Stimulated activated CD8-positive, alpha-beta memory T cell treated with anti-CD3 and anti-CD28 coated beads, Interleukin-15, amount 100 ng/mL, for 24 hours (primary cell): Measurements from ENCODE around the gene NEFH.

Experiments used
- DNase-seq: peaks from one replicate; pipeline ENCODE4 v3.0.0-alpha.2; 2020; ENCODE audit warnings: low read depth

The NEFH gene

GRCh38 chr22:29503811-29504372 is 23.9 kb downstream of the NEFH start:
- no peak for DNase-seq

- DNase-seq = no peak
These were observed 29.3 kb downstream of the NEFH start for GRCh38 chr22:29509298-29509697.

GRCh38 chr22:29509815-29510214 is 29.8 kb downstream of the NEFH start:
- DNase-seq = no peak

GRCh38 chr22:29510542-29510941 is 30.5 kb downstream of the NEFH start:
- DNase-seq = no peak

- no peak for DNase-seq
These were observed 31.3 kb downstream of the NEFH start for GRCh38 chr22:29511126-29511862.

GRCh38 chr22:29512031-29512430 is 32.0 kb downstream of the NEFH start:
- no peak for DNase-seq

GRCh38 chr22:29517215-29517908 is 37.3 kb downstream of the NEFH start:
- DNase-seq = no peak

GRCh38 chr22:29518427-29518826 is 38.4 kb downstream of the NEFH start:
- no peak for DNase-seq

- DNase-seq = no peak
These were observed 40.0 kb downstream of the NEFH start for GRCh38 chr22:29519996-29520395.

- no peak for DNase-seq
These were observed 40.8 kb downstream of the NEFH start for GRCh38 chr22:29520851-29521250.

- no peak for DNase-seq
These were observed 41.5 kb downstream of the NEFH start for GRCh38 chr22:29521526-29521925.

- no peak for DNase-seq
These were observed 43.7 kb downstream of the NEFH start for GRCh38 chr22:29523761-29524160.

- DNase-seq = no peak
These were observed 44.6 kb downstream of the NEFH start for GRCh38 chr22:29524442-29525191.

GRCh38 chr22:29528144-29528543 is 48.1 kb downstream of the NEFH start:
- DNase-seq = no peak

GRCh38 chr22:29530716-29531115 is 50.7 kb downstream of the NEFH start:
- no peak for DNase-seq

GRCh38 chr22:29531419-29531818 is 51.4 kb downstream of the NEFH start:
- no peak for DNase-seq

- DNase-seq = no peak
These were observed 56.4 kb downstream of the NEFH start for GRCh38 chr22:29536411-29536810.

GRCh38 chr22:29539105-29539504 is 59.1 kb downstream of the NEFH start:
- no peak for DNase-seq
